Adrenal gland (tissue), 5 donors: ENCODE data around the gene TMBIM4.

Experiments
- CTCF ChIP-seq, 6 experiments: fragments of 450-650 bp in 4 of 6; fragments of 200-600 bp in 2 of 6; sonication (generic) in 1 of 6; IDR thresholded peaks; 1 replicate in 5 of 6; 2 replicates in 1 of 6; pipeline versions ENCODE4 v1.5.1 to v1.8.0; 2016 to 2021; ENCODE audit warnings: antibody characterized with exemption in 6 of 6, mild to moderate bottlenecking in 2 of 6, moderate library complexity in 1 of 6
- POLR2A ChIP-seq, 2 donors: fragments of 450-650 bp; IDR thresholded peaks; one replicate each; pipeline ENCODE4 v1.6.1; 2017; ENCODE audit warnings: antibody characterized with exemption in 2 of 2, mild to moderate bottlenecking in 2 of 2, moderate library complexity in 1 of 2
- donor health status: DM: no; HTN: no; CAD: no.

GRCh38 chr12:66169221-66170170 is at the start of gene TMBIM4:
- TF ChIP-seq CTCF (IDR thresholded peaks at IDR 0.05), result peak in 5 of 6 experiments; percentile 55 to 86 (median 66)
- peak; percentile 36 to 80 for TF ChIP-seq POLR2A (IDR thresholded peaks at IDR 0.05)
